Activated CD4-positive, alpha-beta T cell treated with anti-CD3 and anti-CD28 coated beads, Interleukin-2, amount 50 U/mL, for 24 hours (primary cell): ENCODE measurements around the gene ANO10.
"Not testable (repeated sequence)": the region's sequence is repeated elsewhere in the genome, so short reads cannot be mapped to it uniquely, and the experiment has no call there.

ENCODE experiments used
- DNase-seq, 2 donors: peaks; one replicate each; pipeline ENCODE4 v3.0.0-alpha.2; 2020; ENCODE audit warnings: low read depth in 1 of 2, low spot score in 1 of 2

ANO10 gene

DNA sequence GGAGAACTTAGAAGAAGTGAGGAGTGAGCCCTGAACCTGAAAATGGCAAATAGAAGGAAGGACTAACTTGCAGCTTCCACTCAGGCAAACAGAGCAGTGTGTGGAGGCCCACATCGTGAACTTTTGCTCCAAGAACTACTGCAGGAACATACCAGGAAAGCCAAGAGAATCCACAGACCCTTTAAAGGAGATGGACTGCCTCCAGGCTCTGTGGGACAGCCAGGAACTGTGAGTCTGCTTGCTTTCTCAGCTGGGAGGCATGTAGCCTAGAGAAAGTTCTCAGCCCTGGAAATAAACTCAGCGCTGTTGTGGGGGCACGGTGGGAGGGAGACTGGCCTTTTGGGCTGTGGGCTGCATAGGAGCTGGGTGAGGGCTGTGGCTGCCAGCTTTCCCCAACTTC is 242.5 kb downstream of the ANO10 start:
- DNase-seq, result no peak

GRCh38 chr3:43378066-43378935 is 243.5 kb downstream of the ANO10 start:
- DNase-seq, result peak; percentile 16 to 51

DNA sequence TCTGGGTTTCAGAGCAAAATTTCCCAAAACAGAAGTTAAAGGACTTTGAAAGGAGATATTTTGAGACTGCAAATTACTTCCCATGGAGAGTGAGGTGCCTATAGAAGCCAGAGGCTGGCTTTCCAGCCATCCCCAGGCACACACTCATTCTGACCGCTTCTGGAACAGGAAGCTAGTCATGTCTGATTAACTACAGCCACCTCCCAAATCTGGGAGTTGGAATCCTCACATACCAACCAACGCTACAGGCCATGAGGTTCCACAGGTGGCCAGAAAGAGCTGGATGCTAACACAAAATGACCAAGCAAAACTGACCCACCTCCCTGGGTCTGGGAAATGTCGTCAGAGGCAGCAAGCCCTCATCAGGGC is 248.3 kb downstream of the ANO10 start:
- DNase-seq, result no peak

GRCh38 chr3:43372809-43373559 is 248.8 kb downstream of the ANO10 start:
- no peak for DNase-seq

DNA sequence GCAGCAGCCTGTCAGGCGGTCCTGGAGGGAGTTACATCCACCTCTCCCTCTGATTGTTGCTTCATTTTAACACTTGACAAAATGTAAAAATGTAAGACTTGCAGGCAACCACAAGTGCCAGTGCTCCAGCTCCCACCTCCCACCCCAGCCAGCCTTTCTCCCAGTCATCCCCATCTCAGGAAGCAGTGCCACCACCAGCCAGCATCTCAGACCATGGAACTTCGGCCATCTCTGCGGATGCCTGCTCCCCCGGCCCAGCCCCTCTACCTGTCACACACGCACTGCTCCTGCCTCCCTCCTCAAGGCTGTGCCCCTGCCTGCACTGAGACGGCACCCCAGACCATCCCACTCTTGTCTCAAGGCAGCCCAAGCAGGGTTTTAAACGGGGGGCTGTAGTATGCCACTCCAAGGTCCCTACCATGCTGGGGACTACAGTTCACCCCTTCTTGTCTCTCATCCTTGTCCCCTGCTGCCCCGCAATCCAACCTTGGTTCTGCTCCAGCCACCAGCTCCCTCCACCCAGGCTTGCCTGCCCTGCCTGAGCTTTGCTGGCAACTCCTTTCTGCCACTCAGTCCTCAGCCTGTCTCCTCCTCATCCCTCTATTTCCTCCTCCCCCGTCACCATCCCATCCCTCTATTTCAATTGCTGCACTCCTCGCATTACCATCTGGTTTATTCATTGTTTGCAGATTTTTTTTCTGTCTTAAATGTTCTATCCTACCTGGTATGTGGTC is 249.6 kb downstream of the ANO10 start:
- no peak for DNase-seq

DNA sequence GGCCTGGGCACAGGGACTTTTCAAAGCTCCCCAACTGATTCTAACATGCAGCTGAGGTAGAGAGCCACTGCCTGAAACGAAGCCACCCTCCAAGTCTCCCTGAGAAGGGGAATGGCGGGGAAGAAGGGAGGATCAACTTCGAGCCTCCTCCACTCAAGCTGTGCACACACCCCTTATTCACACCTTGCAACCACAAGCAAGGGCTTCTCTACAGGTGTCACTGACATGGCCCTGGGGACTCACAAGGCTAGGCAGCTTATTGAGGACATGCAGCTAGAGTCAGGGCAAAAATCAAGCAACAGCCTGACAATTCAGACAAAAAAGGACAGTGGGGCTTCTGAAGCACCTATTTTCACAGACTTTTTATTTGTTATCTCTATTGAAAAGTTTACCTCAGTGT is 250.3 kb downstream of the ANO10 start:
- no peak for DNase-seq

- DNase-seq, result no peak
Observed at GRCh38 chr3:43370293-43370980, 251.4 kb downstream of the ANO10 start.

- no peak for DNase-seq
Observed at GRCh38 chr3:43369404-43370292, 252.2 kb downstream of the ANO10 start.

- no peak for DNase-seq
Observed at GRCh38 chr3:43366885-43367284, 254.9 kb downstream of the ANO10 start.

- DNase-seq, result no peak
Observed at GRCh38 chr3:43366481-43366880, 255.3 kb downstream of the ANO10 start.

DNA sequence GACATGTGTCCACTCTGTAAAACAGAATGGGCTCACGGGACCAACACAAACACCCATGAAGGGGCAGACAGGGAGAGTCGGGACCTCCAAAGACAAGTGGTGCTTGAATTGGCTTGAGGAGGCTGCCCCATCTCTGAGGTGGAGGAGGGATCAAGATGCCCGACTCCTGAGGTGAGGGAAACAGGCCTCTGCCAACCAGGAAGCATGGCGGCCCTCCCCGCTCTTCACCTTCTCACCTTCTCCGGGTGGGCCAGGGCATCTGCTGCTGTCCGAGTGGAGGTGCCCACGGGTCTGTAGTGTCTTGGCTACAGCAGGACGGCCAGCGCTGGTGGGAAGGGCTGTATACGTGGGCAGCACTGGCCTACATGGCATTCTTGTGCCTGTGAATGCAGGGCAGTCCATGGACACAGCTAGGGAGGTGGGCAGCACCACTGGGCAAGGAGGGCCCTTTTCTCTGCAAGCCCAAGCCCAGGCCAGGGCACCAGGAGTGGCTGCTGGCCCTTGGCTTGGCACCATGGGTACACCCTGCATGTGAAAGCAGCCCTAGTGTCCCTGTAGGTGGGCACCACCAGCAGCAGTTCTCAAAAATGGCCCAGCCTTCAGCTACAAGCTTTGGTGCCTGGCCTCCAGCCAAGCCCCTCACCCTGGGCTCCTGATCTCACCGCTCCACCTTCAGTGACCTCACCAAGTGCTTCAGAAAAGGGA is 256.1 kb downstream of the ANO10 start:
- no peak for DNase-seq

DNA sequence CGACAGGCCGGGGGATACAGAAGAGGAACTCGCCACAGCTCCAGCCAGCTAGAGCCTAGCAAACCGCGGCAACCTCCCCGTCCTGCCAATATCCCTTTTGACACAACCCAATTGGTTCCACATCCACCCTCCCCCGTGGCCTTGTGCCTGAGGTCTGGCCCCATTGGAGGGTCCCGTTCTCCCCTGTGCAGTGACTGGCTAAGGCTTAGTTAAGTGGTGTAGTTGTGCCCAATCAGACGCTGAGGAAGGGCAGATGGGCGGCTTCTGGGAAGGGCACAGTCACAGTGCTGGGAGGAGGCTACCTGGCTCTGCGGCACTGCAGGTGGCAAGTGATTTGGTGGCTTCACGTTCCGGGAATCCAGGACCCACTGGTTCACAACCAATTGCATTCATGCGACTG is 256.9 kb downstream of the ANO10 start:
- DNase-seq, result no peak

GRCh38 chr3:43364494-43364893 is 257.3 kb downstream of the ANO10 start:
- DNase-seq, result no peak

DNA sequence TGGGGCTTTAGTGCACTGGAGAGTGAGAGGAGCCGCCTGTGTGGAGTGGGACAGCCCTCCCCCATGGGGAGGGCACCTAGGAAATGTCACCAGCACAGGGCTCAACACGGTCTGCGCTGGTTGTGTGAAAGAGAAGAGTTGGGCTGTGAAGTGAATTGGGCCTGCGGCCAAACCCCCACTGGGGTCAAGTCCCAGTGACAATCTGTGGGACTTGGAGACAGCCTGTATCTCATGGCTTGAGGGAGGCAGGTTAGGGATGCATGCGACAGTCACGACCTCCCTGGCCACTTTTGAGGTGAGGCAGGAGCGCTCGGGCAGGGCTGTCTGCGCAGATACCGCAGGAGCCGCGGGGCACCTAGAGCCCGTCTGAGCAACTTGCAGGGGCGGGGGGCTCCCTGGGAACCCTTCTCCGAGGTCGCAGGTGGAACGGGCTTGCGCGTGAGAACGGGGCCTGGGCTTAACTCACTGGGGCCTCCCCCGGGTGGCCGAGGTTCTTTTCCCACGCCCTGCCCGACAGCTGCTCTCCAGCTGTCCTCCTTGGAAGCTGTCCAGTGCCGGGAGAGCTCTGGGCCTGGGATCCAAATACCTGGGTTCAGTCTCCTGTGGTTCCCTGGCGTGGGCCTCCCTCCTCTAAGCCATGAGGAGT is 258.1 kb downstream of the ANO10 start:
- DNase-seq, result no peak

GRCh38 chr3:43362961-43363360 is 258.9 kb downstream of the ANO10 start:
- DNase-seq, result no peak

DNA sequence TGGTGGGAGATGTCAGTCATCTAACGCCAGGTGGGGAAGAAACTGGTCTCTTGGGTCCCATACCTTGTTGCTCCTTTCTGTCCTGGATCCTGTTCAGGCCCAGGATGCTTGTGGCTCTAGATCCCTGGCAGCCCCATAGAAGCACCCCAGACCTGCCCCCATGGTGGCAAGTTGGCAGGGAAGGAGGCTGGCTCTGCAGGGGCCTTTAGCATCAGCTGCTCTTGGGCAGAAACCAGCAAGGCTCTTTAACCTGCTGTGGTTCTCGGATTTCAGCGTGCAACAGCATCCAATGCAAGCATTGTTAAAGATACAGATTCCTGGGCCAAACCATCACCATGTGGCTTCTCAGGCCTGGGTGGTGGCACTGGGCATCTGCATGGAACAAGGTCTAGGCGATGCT is 259.6 kb downstream of the ANO10 start:
- DNase-seq, result no peak

GRCh38 chr3:43361077-43361476 is 260.7 kb downstream of the ANO10 start:
- no peak for DNase-seq

DNA sequence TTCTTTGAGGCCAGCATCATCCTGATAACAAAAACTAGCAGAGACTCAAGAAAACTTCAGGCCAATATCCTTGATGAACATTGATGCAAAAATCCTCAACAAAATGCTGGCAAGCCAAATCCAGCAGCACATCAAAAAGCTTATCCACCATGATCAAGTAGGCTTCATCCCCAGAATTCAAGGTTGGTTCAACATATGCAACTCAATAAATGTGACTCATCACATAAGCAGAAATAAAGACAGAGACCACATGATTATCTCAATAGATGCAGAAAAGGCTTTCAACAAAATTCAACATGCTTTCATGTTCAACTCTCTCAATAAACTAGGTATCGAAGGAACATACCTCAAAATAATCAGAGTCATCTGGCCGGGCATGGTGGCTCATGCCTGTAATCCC is 265.8 kb downstream of the ANO10 start:
- DNase-seq, result not testable (repeated sequence)
